Muscle layer of duodenum (tissue), 2 donors: ENCODE data around the gene ADNP2.

Experiments
- H3K27ac ChIP-seq: one replicate; pipeline ENCODE4 v1.7.0; 2013; ENCODE audit warnings: mild to moderate bottlenecking, low read length
- H3K27me3 ChIP-seq: one replicate; pipeline ENCODE4 v1.7.0; 2013; ENCODE audit warnings: low read depth, mild to moderate bottlenecking, control low read depth, low read length
- H3K36me3 ChIP-seq, 2 donors: one replicate each; pipeline ENCODE4 v1.7.0; 2013; ENCODE audit warnings: low read length in 2 of 2, control low read depth in 1 of 2, mild to moderate bottlenecking in 1 of 2; ENCODE audit not compliant: insufficient read depth in 2 of 2, control insufficient read depth in 1 of 2
- H3K4me1 ChIP-seq, 2 donors: one replicate each; pipeline ENCODE4 v1.7.0; 2013; ENCODE audit warnings: low read length in 2 of 2, mild to moderate bottlenecking in 2 of 2, control low read depth in 1 of 2, moderate library complexity in 1 of 2; ENCODE audit not compliant: insufficient read depth in 2 of 2, control insufficient read depth in 1 of 2
- H3K4me3 ChIP-seq, 2 donors: one replicate each; pipeline ENCODE4 v1.7.0; 2013; ENCODE audit warnings: low read length in 2 of 2, low read depth in 1 of 2, mild to moderate bottlenecking in 1 of 2
- H3K9me3 ChIP-seq, 2 donors: one replicate each; pipeline ENCODE4 v1.7.0; 2013; ENCODE audit warnings: low read length in 2 of 2, control low read depth in 1 of 2, mild to moderate bottlenecking in 1 of 2; ENCODE audit not compliant: control insufficient read depth in 1 of 2
- donor health status: healthy.

ADNP2 gene

GRCh38 chr18:80129672-80130367 is 20.8 kb downstream of the ADNP2 start:
- H3K27me3 ChIP-seq: no peaks in the 10 kb centered on the region
- H3K4me3 ChIP-seq: no peak overlapping the region
- no peak overlapping the region for H3K27ac ChIP-seq
- H3K4me1 ChIP-seq: no peaks in the 10 kb centered on the region
- H3K9me3 ChIP-seq: no peaks in the 10 kb centered on the region
- peaks cover 0 to 16% of the 10 kb centered on the region in 2 donors for H3K36me3 ChIP-seq

- Histone ChIP-seq H3K9me3 (no peaks in the 10 kb centered on the region), H3K4me1 (no peaks in the 10 kb centered on the region)
These were observed 21.5 kb downstream of the ADNP2 start for GRCh38 chr18:80130555-80130954.

GRCh38 chr18:80132180-80132812 is 23.2 kb downstream of the ADNP2 start:
- no peak overlapping the region for H3K4me3 ChIP-seq
- no peaks in the 10 kb centered on the region for H3K27me3 ChIP-seq
- peaks cover 20 to 38% of the 10 kb centered on the region in 2 donors for H3K36me3 ChIP-seq
- no peak overlapping the region for H3K27ac ChIP-seq
- H3K9me3 ChIP-seq: no peaks in the 10 kb centered on the region
- H3K4me1 ChIP-seq: no peaks in the 10 kb centered on the region

More at GRCh38 chr18:80130555-80130954, 21.5 kb downstream of the ADNP2 start:
- Histone ChIP-seq H3K4me3 (no peak overlapping the region), H3K27ac (no peak overlapping the region), H3K36me3 (peaks cover 3 to 21% of the 10 kb centered on the region in 2 donors), H3K27me3 (no peaks in the 10 kb centered on the region)

- H3K27me3 ChIP-seq: no peaks in the 10 kb centered on the region
- H3K4me1 ChIP-seq: no peaks in the 10 kb centered on the region
- H3K9me3 ChIP-seq: no peaks in the 10 kb centered on the region
- H3K4me3 ChIP-seq: no peak overlapping the region
- H3K36me3 ChIP-seq: peaks cover 25 to 46% of the 10 kb centered on the region in 2 donors
- no peak overlapping the region for H3K27ac ChIP-seq
These were observed 24.1 kb downstream of the ADNP2 start for GRCh38 chr18:80133124-80133523.

- Histone ChIP-seq H3K4me1 (no peaks in the 10 kb centered on the region), H3K4me3 (no peak overlapping the region), H3K27ac (no peak overlapping the region), H3K27me3 (no peaks in the 10 kb centered on the region), H3K36me3 (peaks cover 31 to 59% of the 10 kb centered on the region in 2 donors), H3K9me3 (no peaks in the 10 kb centered on the region)
These were observed 26.1 kb downstream of the ADNP2 start for GRCh38 chr18:80135136-80135535.

GRCh38 chr18:80136679-80137078 is 27.6 kb downstream of the ADNP2 start:
- H3K27ac ChIP-seq: no peak overlapping the region
- no peaks in the 10 kb centered on the region for H3K27me3 ChIP-seq
- H3K4me1 ChIP-seq: no peaks in the 10 kb centered on the region
- H3K4me3 ChIP-seq: no peak overlapping the region
- H3K36me3 ChIP-seq: peaks cover 31 to 65% of the 10 kb centered on the region in 2 donors
- no peaks in the 10 kb centered on the region for H3K9me3 ChIP-seq

GRCh38 chr18:80137137-80137536 is 28.1 kb downstream of the ADNP2 start:
- H3K9me3 ChIP-seq: no peaks in the 10 kb centered on the region
- no peaks in the 10 kb centered on the region for H3K4me1 ChIP-seq
- no peak overlapping the region for H3K4me3 ChIP-seq
- H3K36me3 ChIP-seq: peaks cover 31 to 65% of the 10 kb centered on the region in 2 donors
- no peak overlapping the region for H3K27ac ChIP-seq
- no peaks in the 10 kb centered on the region for H3K27me3 ChIP-seq

GRCh38 chr18:80137976-80138375 is 28.9 kb downstream of the ADNP2 start:
- no peaks in the 10 kb centered on the region for H3K9me3 ChIP-seq
- H3K27ac ChIP-seq: no peak overlapping the region
- H3K4me3 ChIP-seq: no peak overlapping the region
- H3K36me3 ChIP-seq: peaks cover 31 to 65% of the 10 kb centered on the region in 2 donors
- H3K27me3 ChIP-seq: no peaks in the 10 kb centered on the region
- no peaks in the 10 kb centered on the region for H3K4me1 ChIP-seq

- no peaks in the 10 kb centered on the region for H3K4me1 ChIP-seq
- H3K27ac ChIP-seq: no peak overlapping the region
- H3K27me3 ChIP-seq: no peaks in the 10 kb centered on the region
- H3K9me3 ChIP-seq: no peaks in the 10 kb centered on the region
- H3K36me3 ChIP-seq: peaks cover 29 to 44% of the 10 kb centered on the region in 2 donors
- H3K4me3 ChIP-seq: no peak overlapping the region
These were observed 31.5 kb downstream of the ADNP2 start for GRCh38 chr18:80140455-80140985.

GRCh38 chr18:80143881-80144280 is 34.8 kb downstream of the ADNP2 start:
- H3K4me3 ChIP-seq: no peak overlapping the region
- no peaks in the 10 kb centered on the region for H3K9me3 ChIP-seq
- peaks cover 0 to 8% of the 10 kb centered on the region in 2 donors for H3K4me1 ChIP-seq
- H3K27me3 ChIP-seq: no peaks in the 10 kb centered on the region
- H3K27ac ChIP-seq: no peak overlapping the region
- peaks cover 4 to 11% of the 10 kb centered on the region in 2 donors for H3K36me3 ChIP-seq

- no peak overlapping the region for H3K27ac ChIP-seq
- no peak overlapping the region for H3K4me3 ChIP-seq
- peaks cover 0 to 6% of the 10 kb centered on the region in 2 donors for H3K36me3 ChIP-seq
- no peaks in the 10 kb centered on the region for H3K9me3 ChIP-seq
- H3K4me1 ChIP-seq: peaks cover 0 to 11% of the 10 kb centered on the region in 2 donors
- H3K27me3 ChIP-seq: no peaks in the 10 kb centered on the region
These were observed 36.2 kb downstream of the ADNP2 start for GRCh38 chr18:80145196-80145804.
